ENCODE results near the gene PRXL2B.

DNA sequence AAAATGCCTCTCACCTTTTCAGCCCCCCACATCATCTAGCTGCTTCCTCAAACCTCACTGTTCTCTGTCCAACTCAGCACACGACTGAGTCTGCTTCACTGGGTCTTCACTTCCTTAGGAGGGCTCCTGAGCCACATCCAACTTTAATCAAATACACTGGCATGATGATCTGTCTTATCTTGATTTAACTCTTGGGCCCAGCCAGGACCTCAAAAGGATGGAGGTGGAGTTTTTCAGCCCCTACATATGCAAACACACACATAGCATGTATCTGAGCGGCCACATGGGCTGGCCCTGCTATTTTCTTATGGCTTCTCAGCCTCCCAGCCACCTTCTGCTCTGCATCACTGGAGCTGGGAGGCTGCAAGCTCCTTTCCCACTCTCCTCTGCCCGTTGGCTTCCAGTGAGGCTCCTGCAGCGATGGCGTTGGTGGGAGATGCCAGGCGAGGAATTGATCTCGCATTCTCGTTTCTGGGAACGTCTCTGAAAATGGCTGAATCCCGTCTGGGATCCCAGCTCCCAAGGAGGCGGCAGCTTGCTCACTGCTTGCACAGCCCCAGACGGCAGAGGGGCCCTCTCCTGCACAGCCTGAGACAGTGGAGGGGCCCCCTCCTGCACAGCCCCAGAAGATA lies 1.8 kb upstream of the PRXL2B start:
- TF ChIP-seq, protein P1, sequence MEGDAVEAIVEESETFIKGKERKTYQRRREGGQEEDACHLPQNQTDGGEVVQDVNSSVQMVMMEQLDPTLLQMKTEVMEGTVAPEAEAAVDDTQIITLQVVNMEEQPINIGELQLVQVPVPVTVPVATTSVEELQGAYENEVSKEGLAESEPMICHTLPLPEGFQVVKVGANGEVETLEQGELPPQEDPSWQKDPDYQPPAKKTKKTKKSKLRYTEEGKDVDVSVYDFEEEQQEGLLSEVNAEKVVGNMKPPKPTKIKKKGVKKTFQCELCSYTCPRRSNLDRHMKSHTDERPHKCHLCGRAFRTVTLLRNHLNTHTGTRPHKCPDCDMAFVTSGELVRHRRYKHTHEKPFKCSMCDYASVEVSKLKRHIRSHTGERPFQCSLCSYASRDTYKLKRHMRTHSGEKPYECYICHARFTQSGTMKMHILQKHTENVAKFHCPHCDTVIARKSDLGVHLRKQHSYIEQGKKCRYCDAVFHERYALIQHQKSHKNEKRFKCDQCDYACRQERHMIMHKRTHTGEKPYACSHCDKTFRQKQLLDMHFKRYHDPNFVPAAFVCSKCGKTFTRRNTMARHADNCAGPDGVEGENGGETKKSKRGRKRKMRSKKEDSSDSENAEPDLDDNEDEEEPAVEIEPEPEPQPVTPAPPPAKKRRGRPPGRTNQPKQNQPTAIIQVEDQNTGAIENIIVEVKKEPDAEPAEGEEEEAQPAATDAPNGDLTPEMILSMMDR (IDR thresholded peaks at IDR 0.05; ENCODE audit: low read depth, low read length, missing input control) = no peak
- TF ChIP-seq TAF1 (conservative IDR thresholded peaks at IDR 0.05) (no peak), YY1 (IDR thresholded peaks at IDR 0.05) (no peak)
